GM12875 (cell line): ENCODE data around the gene UBD.

ENCODE experiments used
- H3K4me3 ChIP-seq: one replicate; pipeline ENCODE4 v1.5.1; 2011; ENCODE audit warnings: low read depth, low read length, control low read depth
- TF ChIP-seq, protein P1 (sequence below): IDR thresholded peaks from 2 replicates; pipeline ENCODE4 v1.5.1; 2011; ENCODE audit warnings: low read depth, mild to moderate bottlenecking, control low read depth, inconsistent platforms, low read length, moderate library complexity, borderline replicate concordance; ENCODE audit not compliant: insufficient read depth

The UBD gene

DNA sequence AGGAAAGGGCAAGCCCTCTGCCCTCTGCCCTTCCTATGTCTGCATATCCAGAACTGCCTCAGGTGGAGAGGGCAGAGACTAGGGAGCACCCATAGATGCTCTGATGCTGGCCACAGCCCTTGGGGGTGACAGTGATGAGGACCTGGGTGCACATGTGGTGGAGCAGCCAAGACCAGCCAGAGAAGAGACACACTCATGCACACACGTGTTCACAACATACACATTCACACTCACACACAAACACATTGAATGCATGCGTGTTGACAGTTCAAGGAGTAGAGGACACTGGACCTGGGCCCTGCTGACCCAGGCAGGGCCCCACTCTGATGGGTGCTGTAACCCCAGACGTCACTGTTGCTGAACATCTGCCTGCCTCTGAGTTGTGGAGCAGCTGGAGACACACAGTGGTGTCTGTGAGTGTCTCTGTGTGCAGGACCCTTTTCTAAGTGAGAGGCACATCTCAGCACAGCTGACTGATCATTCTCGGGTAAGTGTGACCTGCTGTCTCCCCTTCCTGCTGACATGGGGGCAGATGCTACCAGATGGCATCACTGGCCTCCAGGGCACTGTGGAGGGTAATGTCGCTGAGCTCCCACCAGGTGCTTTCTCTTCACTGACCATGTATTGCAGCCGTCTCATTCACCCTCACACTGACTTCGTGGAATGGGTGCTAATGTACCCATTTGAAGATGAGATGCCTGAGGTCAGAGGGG, 41.6 kb downstream of the UBD start:
- no peak overlapping the region for H3K4me3 ChIP-seq
- TF ChIP-seq, protein P1, sequence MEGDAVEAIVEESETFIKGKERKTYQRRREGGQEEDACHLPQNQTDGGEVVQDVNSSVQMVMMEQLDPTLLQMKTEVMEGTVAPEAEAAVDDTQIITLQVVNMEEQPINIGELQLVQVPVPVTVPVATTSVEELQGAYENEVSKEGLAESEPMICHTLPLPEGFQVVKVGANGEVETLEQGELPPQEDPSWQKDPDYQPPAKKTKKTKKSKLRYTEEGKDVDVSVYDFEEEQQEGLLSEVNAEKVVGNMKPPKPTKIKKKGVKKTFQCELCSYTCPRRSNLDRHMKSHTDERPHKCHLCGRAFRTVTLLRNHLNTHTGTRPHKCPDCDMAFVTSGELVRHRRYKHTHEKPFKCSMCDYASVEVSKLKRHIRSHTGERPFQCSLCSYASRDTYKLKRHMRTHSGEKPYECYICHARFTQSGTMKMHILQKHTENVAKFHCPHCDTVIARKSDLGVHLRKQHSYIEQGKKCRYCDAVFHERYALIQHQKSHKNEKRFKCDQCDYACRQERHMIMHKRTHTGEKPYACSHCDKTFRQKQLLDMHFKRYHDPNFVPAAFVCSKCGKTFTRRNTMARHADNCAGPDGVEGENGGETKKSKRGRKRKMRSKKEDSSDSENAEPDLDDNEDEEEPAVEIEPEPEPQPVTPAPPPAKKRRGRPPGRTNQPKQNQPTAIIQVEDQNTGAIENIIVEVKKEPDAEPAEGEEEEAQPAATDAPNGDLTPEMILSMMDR: no peak

DNA sequence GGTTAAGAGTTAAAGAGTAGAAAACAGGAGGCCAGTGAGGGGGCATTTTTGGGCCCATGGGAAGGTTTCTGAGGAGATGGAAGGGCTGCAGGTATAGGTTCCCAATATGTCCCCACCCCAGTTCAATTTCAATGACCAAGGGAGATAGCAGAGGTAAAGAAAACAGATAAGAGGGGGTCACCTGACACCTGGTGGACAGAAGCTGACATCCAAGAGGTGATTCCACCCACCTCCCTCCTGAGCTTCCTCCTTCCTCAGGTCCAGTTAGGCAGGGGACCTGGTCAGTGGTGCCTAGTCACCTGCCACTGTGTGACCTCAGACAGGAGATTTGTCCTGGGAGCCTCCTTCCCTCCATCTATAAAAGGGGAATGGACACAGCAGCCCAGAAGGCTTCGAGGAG, 42.3 kb downstream of the UBD start:
- H3K4me3 ChIP-seq: no peak overlapping the region
- TF ChIP-seq, protein P1: no peak

DNA sequence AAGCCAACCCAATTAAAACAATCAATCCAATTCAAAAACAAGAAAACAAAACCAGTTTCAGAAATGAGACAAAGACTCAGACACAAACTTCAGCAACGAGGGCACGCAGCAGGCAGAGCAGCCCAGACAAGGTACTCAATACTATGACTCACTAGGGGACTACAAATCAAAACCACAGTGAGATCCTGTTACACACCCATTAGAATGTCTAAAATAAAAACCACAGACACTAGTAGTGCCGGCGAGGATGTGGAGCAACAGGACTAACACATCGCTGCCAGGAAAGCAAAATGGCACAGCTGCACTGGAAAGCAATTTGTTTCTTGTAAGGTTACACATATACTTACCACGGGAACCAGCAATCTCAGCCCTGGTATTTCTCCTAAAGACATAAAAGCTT, 43.4 kb downstream of the UBD start:
- TF ChIP-seq, protein P1: no peak
- H3K4me3 ChIP-seq: no peak overlapping the region

DNA sequence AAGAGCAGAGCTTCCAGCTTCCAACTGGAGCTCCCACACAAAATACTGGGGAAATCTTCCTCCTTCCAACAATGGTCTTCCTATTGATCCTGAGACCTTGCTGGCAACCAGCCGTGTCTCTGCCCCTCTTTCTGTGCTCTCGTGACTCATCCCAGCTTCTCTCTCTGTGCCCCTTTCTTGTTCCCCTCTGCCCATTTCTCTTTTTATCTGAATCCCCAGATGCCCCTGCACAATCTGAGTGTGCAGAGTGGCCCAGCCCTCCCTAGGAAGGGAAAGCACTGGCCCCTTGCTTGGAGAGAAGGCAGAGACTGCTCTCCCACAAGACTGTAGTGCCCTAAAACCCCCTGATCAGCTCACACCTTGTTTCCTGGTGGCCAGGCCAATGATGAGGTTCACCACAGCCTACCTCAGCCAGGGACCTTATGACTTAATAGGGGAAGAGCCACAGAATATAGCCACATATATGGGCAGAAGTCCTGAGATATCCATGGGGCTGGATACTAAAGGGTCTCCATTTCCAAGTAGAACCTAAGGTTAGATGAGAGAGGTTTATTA, 48.7 kb downstream of the UBD start:
- H3K4me3 ChIP-seq: no peak overlapping the region
- TF ChIP-seq, protein P1: no peak

DNA sequence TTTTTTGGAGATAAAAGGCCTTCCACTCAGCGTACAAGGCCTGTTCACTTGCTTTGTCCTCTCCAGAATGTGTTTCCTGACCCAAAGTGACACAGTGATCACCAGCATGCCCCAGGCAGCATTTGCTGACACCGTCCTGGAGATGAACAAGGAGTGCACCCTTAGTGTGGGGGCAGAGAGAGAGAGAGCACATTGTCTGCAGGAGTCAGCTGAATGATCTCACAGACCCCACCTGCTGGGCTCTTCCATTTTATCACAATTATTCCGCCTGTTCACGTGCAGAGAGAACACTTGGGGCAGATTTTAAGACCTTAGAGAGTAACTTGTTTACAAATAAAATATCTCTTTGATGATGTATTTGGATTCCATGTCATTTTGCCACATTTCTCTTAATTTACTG, 49.3 kb downstream of the UBD start:
- TF ChIP-seq, protein P1: no peak

DNA sequence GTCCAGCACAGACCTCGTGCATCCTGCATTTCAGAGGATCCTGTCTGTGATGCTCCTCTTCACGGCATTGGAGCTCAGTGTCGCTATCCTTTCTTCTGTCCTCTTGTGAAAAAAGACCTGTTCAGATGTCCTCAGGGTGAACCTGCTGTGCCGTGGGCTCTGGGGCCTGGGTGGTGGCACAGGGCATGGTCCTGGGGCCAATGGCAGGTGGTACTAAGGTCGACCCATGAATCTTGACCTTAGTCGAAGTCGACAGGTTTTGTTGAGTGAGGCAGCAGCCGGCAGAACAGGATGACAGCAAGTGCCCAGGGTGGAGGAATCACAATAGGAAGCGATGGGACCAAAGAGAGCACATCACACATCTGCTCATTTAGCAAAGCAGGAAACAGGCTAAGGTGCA, 49.8 kb downstream of the UBD start:
- no peak overlapping the region for H3K4me3 ChIP-seq
- TF ChIP-seq, protein P1: no peak

More for the DNA sequence above, 49.3 kb downstream of the UBD start:
- no peak overlapping the region for H3K4me3 ChIP-seq

DNA sequence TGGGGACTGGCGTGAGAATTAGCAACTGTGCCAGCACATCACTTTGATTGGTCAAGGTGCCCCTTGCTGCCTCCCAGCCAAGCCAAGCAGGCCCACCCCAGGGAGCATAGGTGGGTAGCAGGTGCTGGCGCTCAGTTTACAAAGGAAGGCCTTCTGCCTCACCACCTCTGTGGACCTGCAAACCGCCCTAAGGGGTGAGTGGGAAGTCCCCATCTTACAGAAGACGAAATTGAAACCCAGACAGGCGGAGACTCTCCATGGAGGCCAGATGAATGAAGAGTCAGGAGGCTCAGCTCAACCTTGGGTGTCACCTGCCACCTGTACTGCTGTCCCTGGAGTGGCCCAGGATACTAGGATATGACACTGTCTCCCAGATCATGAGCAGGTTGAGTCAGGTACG, 50.3 kb downstream of the UBD start:
- H3K4me3 ChIP-seq: no peak overlapping the region
- TF ChIP-seq, protein P1: no peak
